H9 (cell line): ENCODE results near the gene SESTD1. TPM values are rescaled to one million over a fixed set of nuclear protein-coding genes. Genes with fewer than 3 reads are reported as not detected.

Source experiments
- DNase-seq: peaks from one replicate; pipeline ENCODE4 v3.0.0-alpha.2; 2017
- H2AFZ ChIP-seq: one replicate; pipeline ENCODE4 v1.6.1; 2013; ENCODE audit warnings: mild to moderate bottlenecking, low read length, control low read depth, moderate library complexity
- H2AK5ac ChIP-seq: 2 replicates; pipeline ENCODE4 v1.6.1; 2013; ENCODE audit warnings: low read length, control low read depth, mixed read lengths; ENCODE audit not compliant: insufficient read length
- H2BK120ac ChIP-seq: one replicate; pipeline ENCODE4 v1.6.1; 2013; ENCODE audit warnings: low read depth, mild to moderate bottlenecking, low read length, control low read depth, inconsistent platforms; ENCODE audit not compliant: poor library complexity, severe bottlenecking
- H2BK12ac ChIP-seq: 2 replicates; pipeline ENCODE4 v1.6.1; 2013; ENCODE audit warnings: low read length, control low read depth, mixed read lengths, low read depth; ENCODE audit not compliant: insufficient read length
- H2BK15ac ChIP-seq: 2 replicates; pipeline ENCODE4 v1.6.1; 2013; ENCODE audit warnings: low read depth, low read length, control low read depth
- H2BK20ac ChIP-seq: one replicate; pipeline ENCODE4 v1.6.1; 2013; ENCODE audit warnings: low read depth, mild to moderate bottlenecking, low read length, control low read depth, inconsistent platforms; ENCODE audit not compliant: poor library complexity, severe bottlenecking
- H2BK5ac ChIP-seq: 2 replicates; pipeline ENCODE4 v1.6.1; 2013; ENCODE audit warnings: low read length, control low read depth, mixed read lengths; ENCODE audit not compliant: insufficient read length
- H3K14ac ChIP-seq: 2 replicates; pipeline ENCODE4 v1.6.1; 2013; ENCODE audit warnings: low read length, control low read depth; ENCODE audit not compliant: insufficient read depth
- H3K18ac ChIP-seq: 2 replicates; pipeline ENCODE4 v1.6.1; 2013; ENCODE audit warnings: low read depth, mild to moderate bottlenecking, mixed read lengths, low read length, control low read depth; ENCODE audit not compliant: insufficient read length
- H3K23ac ChIP-seq: 2 replicates; pipeline ENCODE4 v1.6.1; 2013; ENCODE audit warnings: low read length, control low read depth, mixed read lengths, low read depth; ENCODE audit not compliant: insufficient read length
- H3K23me2 ChIP-seq: 2 replicates; pipeline ENCODE4 v1.6.1; 2013; ENCODE audit warnings: low read depth, mild to moderate bottlenecking, mixed read lengths, low read length, control low read depth; ENCODE audit not compliant: insufficient read length, poor library complexity, severe bottlenecking
- H3K27ac ChIP-seq: 2 replicates; pipeline ENCODE4 v1.5.1; 2013; ENCODE audit warnings: low read length, control low read depth, mixed read lengths, low read depth; ENCODE audit not compliant: insufficient read length
- H3K27me3 ChIP-seq: 2 replicates; pipeline ENCODE4 v1.6.1; 2013; ENCODE audit warnings: low read length, control low read depth, inconsistent platforms; ENCODE audit not compliant: insufficient read depth
- H3K4ac ChIP-seq: 2 replicates; pipeline ENCODE4 v1.6.1; 2013; ENCODE audit warnings: low read depth, mild to moderate bottlenecking, control low read depth, inconsistent platforms, low read length, moderate library complexity
- H3K4me1 ChIP-seq: 2 replicates; pipeline ENCODE4 v1.6.1; 2013; ENCODE audit warnings: low read length, control low read depth, inconsistent platforms; ENCODE audit not compliant: insufficient read depth
- H3K4me2 ChIP-seq: 2 replicates; pipeline ENCODE4 v1.6.1; 2013; ENCODE audit warnings: low read length, control low read depth, mixed read lengths; ENCODE audit not compliant: insufficient read length, insufficient read depth
- H3K56ac ChIP-seq: 2 replicates; pipeline ENCODE4 v1.6.1; 2013; ENCODE audit warnings: low read depth, mild to moderate bottlenecking, mixed read lengths, low read length, control low read depth; ENCODE audit not compliant: insufficient read length
- H3K79me1 ChIP-seq: 2 replicates; pipeline ENCODE4 v1.6.1; 2013; ENCODE audit warnings: low read depth, mild to moderate bottlenecking, moderate library complexity, low read length, control low read depth, inconsistent platforms; ENCODE audit not compliant: insufficient read depth, poor library complexity, severe bottlenecking
- H3K79me2 ChIP-seq: 2 replicates; pipeline ENCODE4 v1.6.1; 2013; ENCODE audit warnings: low read length, control low read depth, inconsistent platforms; ENCODE audit not compliant: insufficient read depth
- H3K9ac ChIP-seq: 2 replicates; pipeline ENCODE4 v1.6.1; 2013; ENCODE audit warnings: low read length, control low read depth, mixed read lengths; ENCODE audit not compliant: insufficient read length; ENCODE audit errors: extremely low read depth
- H3K9me3 ChIP-seq: one replicate; pipeline ENCODE4 v1.6.1; 2013; ENCODE audit warnings: low read depth, low read length, inconsistent platforms; ENCODE audit not compliant: control insufficient read depth
- H3T11ph ChIP-seq: one replicate; pipeline ENCODE4 v1.6.1; 2013; ENCODE audit warnings: mild to moderate bottlenecking, low read length, control low read depth, inconsistent platforms
- H4K20me1 ChIP-seq: one replicate; pipeline ENCODE4 v1.6.1; 2013; ENCODE audit not compliant: control insufficient read depth, insufficient read length, insufficient read depth
- H4K5ac ChIP-seq: 2 replicates; pipeline ENCODE4 v1.6.1; 2013; ENCODE audit warnings: low read depth, mild to moderate bottlenecking, mixed read lengths, low read length, control low read depth; ENCODE audit not compliant: insufficient read length
- H4K8ac ChIP-seq: replicated peaks from 2 replicates; pipeline ENCODE4 v1.6.1; 2013; ENCODE audit warnings: low read length, control low read depth, mixed read lengths, low read depth; ENCODE audit not compliant: insufficient read length
- H4K91ac ChIP-seq: 2 replicates; pipeline ENCODE4 v1.6.1; 2013; ENCODE audit warnings: low read depth, mild to moderate bottlenecking, moderate library complexity, mixed read lengths, low read length, control low read depth; ENCODE audit not compliant: insufficient read length
- H3K27ac Mint-ChIP-seq, 3 experiments: 2 replicates in 2 of 3; 3 replicates in 1 of 3; pipeline ENCODE4 v1.8.0; 2020 to 2021; ENCODE audit warnings: mixed read lengths in 3 of 3, mild to moderate bottlenecking in 1 of 3, moderate library complexity in 1 of 3
- H3K27me3 Mint-ChIP-seq: 2 replicates; pipeline ENCODE4 v1.8.0; 2021; ENCODE audit warnings: low read depth, mild to moderate bottlenecking, moderate library complexity, mixed read lengths
- H3K36me3 Mint-ChIP-seq, 3 experiments: 2 replicates in 2 of 3; 3 replicates in 1 of 3; pipeline ENCODE4 v1.8.0; 2020 to 2021; ENCODE audit warnings: low read depth in 3 of 3, mixed read lengths in 3 of 3; ENCODE audit not compliant: insufficient read depth in 1 of 3
- H3K4me1 Mint-ChIP-seq, 2 experiments: 2 replicates each; pipeline ENCODE4 v1.8.0; 2020; ENCODE audit warnings: mixed read lengths in 2 of 2
- H3K4me3 Mint-ChIP-seq, 2 experiments: 2 replicates in 1 of 2; 3 replicates in 1 of 2; pipeline ENCODE4 v1.8.0; 2020 to 2021; ENCODE audit warnings: mild to moderate bottlenecking in 2 of 2, mixed read lengths in 2 of 2, moderate library complexity in 1 of 2
- H3K9me3 Mint-ChIP-seq, 2 experiments: 2 replicates in 1 of 2; 3 replicates in 1 of 2; pipeline ENCODE4 v1.8.0; 2020; ENCODE audit warnings: mild to moderate bottlenecking in 2 of 2, mixed read lengths in 2 of 2, moderate library complexity in 1 of 2
- CTCF ChIP-seq: fragments of 200-600 bp; sonication (generic); conservative IDR thresholded peaks from 3 replicates; pipeline ENCODE4 v1.8.0; 2021; ENCODE audit warnings: antibody characterized with exemption, mild to moderate bottlenecking
- total RNA-seq: library from RNA; stranded (reverse); gene quantifications from 2 replicates; pipeline ENCODE4 v1.2.1, GENCODE V29; 2021

SESTD1 gene
- total RNA-seq, 1 experiment from 2014 or later: 44.4 TPM

DNA sequence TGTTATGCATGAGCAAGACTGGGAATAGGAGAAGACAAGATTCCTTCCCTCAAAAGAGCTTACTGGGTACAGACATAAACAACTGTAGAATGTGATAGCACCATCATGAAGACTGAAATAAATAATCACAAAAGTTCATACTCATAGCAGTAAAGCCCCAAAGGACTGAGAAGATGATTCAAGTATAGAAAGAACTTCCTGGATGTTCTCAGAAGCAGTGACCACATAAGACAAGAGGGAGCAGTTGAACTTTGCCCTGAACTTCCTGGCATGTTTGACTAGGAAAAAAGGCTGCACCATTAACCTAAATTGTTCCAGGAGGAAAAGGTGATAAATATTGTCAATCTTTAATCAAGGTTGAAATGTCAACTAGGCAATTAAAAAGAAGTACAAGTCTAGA lies 156.9 kb downstream of the SESTD1 start:
- H3K56ac ChIP-seq: no peak overlapping the region
- no peak overlapping the region for H3T11ph ChIP-seq
- no peak overlapping the region for H2BK120ac ChIP-seq
- H4K5ac ChIP-seq: no peak overlapping the region
- no peak overlapping the region for H3K18ac ChIP-seq
- no peak for DNase-seq
- H3K79me1 ChIP-seq: no peaks in the 10 kb centered on the region
- no peak overlapping the region for H3K4ac ChIP-seq
- H4K8ac ChIP-seq: no peak overlapping the region
- H2AK5ac ChIP-seq: no peak overlapping the region
- H3K27me3 ChIP-seq: no peaks in the 10 kb centered on the region
- Mint-ChIP-seq H3K27me3 (no peaks in the 10 kb centered on the region), H3K27ac (no peak overlapping the region), H3K36me3 (peaks cover 11 to 16% (median 12%) of the 10 kb centered on the region in 3 experiments), H3K4me3 (no peak overlapping the region), H3K9me3 (peaks cover 0 to 3% of the 10 kb centered on the region in 2 experiments; a peak in 1 of 5 replicates), H3K4me1 (peaks cover 0 to 2% of the 10 kb centered on the region in 2 experiments; a peak in 1 of 4 replicates)
- no peak overlapping the region for H3K27ac ChIP-seq
- no peak overlapping the region for H2BK5ac ChIP-seq
- H3K4me2 ChIP-seq: no peak overlapping the region
- no peaks in the 10 kb centered on the region for H3K9me3 ChIP-seq
- H2AFZ ChIP-seq: no peak overlapping the region
- H2BK20ac ChIP-seq: no peak overlapping the region
- H3K79me2 ChIP-seq: no peaks in the 10 kb centered on the region
- H3K4me1 ChIP-seq: no peaks in the 10 kb centered on the region
- no peak overlapping the region for H2BK15ac ChIP-seq
- H3K23me2 ChIP-seq: no peaks in the 10 kb centered on the region
- H4K20me1 ChIP-seq: no peaks in the 10 kb centered on the region
- no peak overlapping the region for H3K23ac ChIP-seq
- no peak for TF ChIP-seq CTCF
- no peak overlapping the region for H3K9ac ChIP-seq
- no peak overlapping the region for H3K14ac ChIP-seq
- H4K91ac ChIP-seq: no peak overlapping the region
- no peak overlapping the region for H2BK12ac ChIP-seq
